HEK293 (cell line): ENCODE results near the gene FDX1.

Source experiments
- CTCF ChIP-seq: fragments of 450-650 bp; formaldehyde crosslinking; IDR thresholded peaks from 2 replicates; pipeline ENCODE4 v1.5.1; 2016; ENCODE audit warnings: missing biosample characterization, missing genetic modification characterization
- GLIS2 ChIP-seq: fragments of 450-650 bp; formaldehyde crosslinking; IDR thresholded peaks from 2 replicates; pipeline ENCODE4 v1.5.1; 2016; ENCODE audit warnings: missing biosample characterization, missing genetic modification characterization
- KLF16 ChIP-seq: fragments of 450-650 bp; formaldehyde crosslinking; IDR thresholded peaks from 2 replicates; pipeline ENCODE4 v1.5.1; 2017; ENCODE audit warnings: missing biosample characterization, missing genetic modification characterization
- SP2 ChIP-seq: fragments of 450-650 bp; formaldehyde crosslinking; IDR thresholded peaks from 2 replicates; pipeline ENCODE4 v1.5.1; 2016; ENCODE audit warnings: missing biosample characterization, missing genetic modification characterization
- ZBTB21 ChIP-seq: fragments of 450-650 bp; formaldehyde crosslinking; IDR thresholded peaks from 2 replicates; pipeline ENCODE4 v1.5.1; 2017; ENCODE audit warnings: missing biosample characterization, missing genetic modification characterization
- ZBTB26 ChIP-seq: fragments of 450-650 bp; formaldehyde crosslinking; optimal IDR thresholded peaks from 2 replicates; pipeline ENCODE3; 2016; ENCODE audit warnings: missing biosample characterization, mild to moderate bottlenecking, missing genetic modification characterization
- ZFP41 ChIP-seq: fragments of 450-650 bp; formaldehyde crosslinking; IDR thresholded peaks from 2 replicates; pipeline ENCODE4 v1.5.1; 2016; ENCODE audit warnings: missing biosample characterization, missing genetic modification characterization, borderline replicate concordance
- ZNF426 ChIP-seq: fragments of 450-650 bp; formaldehyde crosslinking; IDR thresholded peaks from 2 replicates; pipeline ENCODE4 v1.5.1; 2017; ENCODE audit warnings: missing biosample characterization, missing genetic modification characterization, mild to moderate bottlenecking, inconsistent platforms, moderate library complexity
- ZNF645 ChIP-seq: fragments of 450-650 bp; formaldehyde crosslinking; IDR thresholded peaks from 2 replicates; pipeline ENCODE4; 2016; ENCODE audit warnings: missing biosample characterization, missing genetic modification characterization
- ZNF768 ChIP-seq: fragments of 450-650 bp; formaldehyde crosslinking; IDR thresholded peaks from 2 replicates; pipeline ENCODE4 v1.5.1; 2018; ENCODE audit warnings: missing biosample characterization, mild to moderate bottlenecking, missing genetic modification characterization
- ZSCAN18 ChIP-seq: fragments of 450-650 bp; formaldehyde crosslinking; IDR thresholded peaks from 2 replicates; pipeline ENCODE4 v1.5.1; 2016; ENCODE audit warnings: missing biosample characterization, missing genetic modification characterization

- TF ChIP-seq CTCF: no peak
- TF ChIP-seq ZBTB26 (tag by site-specific recombination): no peak
- TF ChIP-seq ZNF645: no peak
- TF ChIP-seq ZNF768 (tag by site-specific recombination): no peak
- TF ChIP-seq ZSCAN18 (tag by site-specific recombination): no peak
- TF ChIP-seq ZFP41: no peak
- no peak for TF ChIP-seq ZBTB21 (tag by site-specific recombination)
- no peak for TF ChIP-seq ZNF426 (tag by site-specific recombination)
- no peak for TF ChIP-seq GLIS2 (tag by site-specific recombination)
- TF ChIP-seq KLF16 (tag by site-specific recombination): no peak
- TF ChIP-seq SP2: no peak
These were observed 18.4 kb downstream of the FDX1 start for GRCh38 chr11:110447897-110448745.
